ENCODE measurements around the gene L1TD1.

DNA sequence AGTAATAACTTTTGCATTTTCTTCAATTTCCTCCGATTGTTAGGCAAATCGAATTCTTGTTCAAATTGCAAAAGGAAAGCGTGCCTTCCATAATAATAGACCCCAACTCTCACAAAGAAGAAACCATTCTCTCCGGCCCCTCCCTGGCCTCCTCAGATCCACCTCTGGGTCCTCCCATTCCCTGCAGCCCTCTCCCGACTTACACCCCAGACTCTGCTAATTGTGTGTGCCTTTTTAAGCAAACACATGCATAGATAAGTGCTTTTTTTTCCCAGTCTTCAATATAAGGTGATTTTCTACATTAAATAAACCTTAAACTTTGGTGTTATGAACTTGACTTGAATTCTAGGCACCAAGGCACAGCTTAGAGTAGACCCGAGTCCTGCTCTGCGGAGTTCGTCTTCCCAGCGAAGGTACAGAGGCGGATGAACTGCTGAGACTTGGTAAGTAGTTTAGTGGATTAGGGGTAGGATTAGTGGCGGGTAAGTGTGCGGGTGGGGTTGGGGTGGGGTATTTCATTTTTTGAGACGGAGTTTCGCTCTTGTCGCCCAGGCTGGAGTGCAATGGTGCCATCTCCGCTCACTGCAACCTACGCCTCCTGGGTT, 1.5 kb downstream of the L1TD1 start:
- TF ChIP-seq, protein P1, sequence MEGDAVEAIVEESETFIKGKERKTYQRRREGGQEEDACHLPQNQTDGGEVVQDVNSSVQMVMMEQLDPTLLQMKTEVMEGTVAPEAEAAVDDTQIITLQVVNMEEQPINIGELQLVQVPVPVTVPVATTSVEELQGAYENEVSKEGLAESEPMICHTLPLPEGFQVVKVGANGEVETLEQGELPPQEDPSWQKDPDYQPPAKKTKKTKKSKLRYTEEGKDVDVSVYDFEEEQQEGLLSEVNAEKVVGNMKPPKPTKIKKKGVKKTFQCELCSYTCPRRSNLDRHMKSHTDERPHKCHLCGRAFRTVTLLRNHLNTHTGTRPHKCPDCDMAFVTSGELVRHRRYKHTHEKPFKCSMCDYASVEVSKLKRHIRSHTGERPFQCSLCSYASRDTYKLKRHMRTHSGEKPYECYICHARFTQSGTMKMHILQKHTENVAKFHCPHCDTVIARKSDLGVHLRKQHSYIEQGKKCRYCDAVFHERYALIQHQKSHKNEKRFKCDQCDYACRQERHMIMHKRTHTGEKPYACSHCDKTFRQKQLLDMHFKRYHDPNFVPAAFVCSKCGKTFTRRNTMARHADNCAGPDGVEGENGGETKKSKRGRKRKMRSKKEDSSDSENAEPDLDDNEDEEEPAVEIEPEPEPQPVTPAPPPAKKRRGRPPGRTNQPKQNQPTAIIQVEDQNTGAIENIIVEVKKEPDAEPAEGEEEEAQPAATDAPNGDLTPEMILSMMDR (IDR thresholded peaks at IDR 0.05; ENCODE audit: low read depth, low read length): no peak
- TF ChIP-seq POLR2A (IDR thresholded peaks at IDR 0.05; ENCODE audit: extremely low read depth, insufficient read length): no peak

Data from NB4 (cell line).